ENCODE data around the gene LECT2.

The LECT2 gene

GRCh38 chr5:135985951-135986350, 31.2 kb upstream of the LECT2 start:
- in situ Hi-C loops (cut with MboI; ENCODE audit: low pct_unique_long_range_greater_than_20kb, low sequenced_read_pairs, unreplicated experiment): no loop called here
- no peak for DNase-seq (ENCODE audit: low spot score)
- TF ChIP-seq CTCF (IDR thresholded peaks at IDR 0.05; ENCODE audit: extremely low read depth, insufficient read depth, missing control alignments): no peak

- in situ Hi-C loops (cut with MboI; ENCODE audit: low pct_unique_long_range_greater_than_20kb, low sequenced_read_pairs, unreplicated experiment): no loop called here
- TF ChIP-seq CTCF (IDR thresholded peaks at IDR 0.05; ENCODE audit: extremely low read depth, insufficient read depth, missing control alignments): no peak
- DNase-seq (ENCODE audit: low spot score): no peak
Measured at GRCh38 chr5:135980620-135981019, 25.8 kb upstream of the LECT2 start.

GRCh38 chr5:135979510-135979909, 24.7 kb upstream of the LECT2 start:
- TF ChIP-seq CTCF (IDR thresholded peaks at IDR 0.05; ENCODE audit: extremely low read depth, insufficient read depth, missing control alignments): no peak
- in situ Hi-C loops (cut with MboI; ENCODE audit: low pct_unique_long_range_greater_than_20kb, low sequenced_read_pairs, unreplicated experiment): no loop called here
- DNase-seq (ENCODE audit: low spot score): no peak

GRCh38 chr5:135978993-135979392, 24.2 kb upstream of the LECT2 start:
- no peak for TF ChIP-seq CTCF (IDR thresholded peaks at IDR 0.05; ENCODE audit: extremely low read depth, insufficient read depth, missing control alignments)
- DNase-seq (ENCODE audit: low spot score): no peak
- in situ Hi-C loops (cut with MboI; ENCODE audit: low pct_unique_long_range_greater_than_20kb, low sequenced_read_pairs, unreplicated experiment): no loop called here

- DNase-seq (ENCODE audit: low spot score): no peak
- no peak for TF ChIP-seq CTCF (IDR thresholded peaks at IDR 0.05; ENCODE audit: extremely low read depth, insufficient read depth, missing control alignments)
- in situ Hi-C loops (cut with MboI; ENCODE audit: low pct_unique_long_range_greater_than_20kb, low sequenced_read_pairs, unreplicated experiment): no loop called here
Measured at GRCh38 chr5:135978212-135978631, 23.4 kb upstream of the LECT2 start.

GRCh38 chr5:135977375-135977928, 22.7 kb upstream of the LECT2 start:
- in situ Hi-C loops (cut with MboI; ENCODE audit: low pct_unique_long_range_greater_than_20kb, low sequenced_read_pairs, unreplicated experiment): no loop called here
- TF ChIP-seq CTCF (IDR thresholded peaks at IDR 0.05; ENCODE audit: extremely low read depth, insufficient read depth, missing control alignments): peak; percentile 95
- peak; percentile 49 for DNase-seq (ENCODE audit: low spot score)

GRCh38 chr5:135976216-135976615, 21.4 kb upstream of the LECT2 start:
- in situ Hi-C loops (cut with MboI; ENCODE audit: low pct_unique_long_range_greater_than_20kb, low sequenced_read_pairs, unreplicated experiment): no loop called here
- DNase-seq (ENCODE audit: low spot score): no peak
- no peak for TF ChIP-seq CTCF (IDR thresholded peaks at IDR 0.05; ENCODE audit: extremely low read depth, insufficient read depth, missing control alignments)
